Measurements from ENCODE around the gene MCL1.
"Not testable (repeated sequence)": the region's sequence is repeated elsewhere in the genome, so short reads cannot be mapped to it uniquely, and the experiment has no call there.

The MCL1 gene

GRCh38 chr1:150604226-150604588 lies 24.8 kb upstream of the MCL1 start:
- in situ Hi-C loops (cut with MboI; ENCODE audit: low sequenced_read_pairs), result no loop called here

- in situ Hi-C loops (cut with MboI; ENCODE audit: low sequenced_read_pairs), result no loop called here
These were observed 24.3 kb upstream of the MCL1 start for GRCh38 chr1:150603711-150604110.

GRCh38 chr1:150602372-150602771 lies 23.0 kb upstream of the MCL1 start:
- in situ Hi-C loops (cut with MboI; ENCODE audit: low sequenced_read_pairs), result not testable (repeated sequence)

- in situ Hi-C loops (cut with MboI; ENCODE audit: low sequenced_read_pairs), result no loop called here
These were observed 22.1 kb upstream of the MCL1 start for GRCh38 chr1:150601540-150601939.

- in situ Hi-C loops (cut with MboI; ENCODE audit: low sequenced_read_pairs), result not testable (repeated sequence)
These were observed 18.9 kb upstream of the MCL1 start for GRCh38 chr1:150598346-150598745.

- in situ Hi-C loops (cut with MboI; ENCODE audit: low sequenced_read_pairs), result no loop called here
These were observed 17.6 kb upstream of the MCL1 start for GRCh38 chr1:150596976-150597375.

GRCh38 chr1:150596095-150596892 lies 16.9 kb upstream of the MCL1 start:
- in situ Hi-C loops (cut with MboI; ENCODE audit: low sequenced_read_pairs), result no loop called here

- in situ Hi-C loops (cut with MboI; ENCODE audit: low sequenced_read_pairs), result no loop called here
These were observed 3.0 kb upstream of the MCL1 start for GRCh38 chr1:150582371-150582770.

- in situ Hi-C loops (cut with MboI; ENCODE audit: low sequenced_read_pairs), result not testable (repeated sequence)
These were observed 2.6 kb upstream of the MCL1 start for GRCh38 chr1:150581962-150582361.

- in situ Hi-C loops (cut with MboI; ENCODE audit: low sequenced_read_pairs), result not testable (repeated sequence)
These were observed 2.0 kb upstream of the MCL1 start for GRCh38 chr1:150581437-150581836.

- in situ Hi-C loops (cut with MboI; ENCODE audit: low sequenced_read_pairs), result not testable (repeated sequence)
These were observed 1.6 kb upstream of the MCL1 start for GRCh38 chr1:150580966-150581365.

- in situ Hi-C loops (cut with MboI; ENCODE audit: low sequenced_read_pairs), result no loop called here
These were observed 684 bp upstream of the MCL1 start for GRCh38 chr1:150579945-150580642.

- in situ Hi-C loops (cut with MboI; ENCODE audit: low sequenced_read_pairs), result no loop called here
These were observed 919 bp downstream of the MCL1 start for GRCh38 chr1:150578272-150579109.

GRCh38 chr1:150577557-150578271 lies 1.7 kb downstream of the MCL1 start:
- in situ Hi-C loops (cut with MboI; ENCODE audit: low sequenced_read_pairs), result no loop called here

- in situ Hi-C loops (cut with MboI; ENCODE audit: low sequenced_read_pairs), result no loop called here
These were observed 2.4 kb downstream of the MCL1 start for GRCh38 chr1:150576794-150577556.

- in situ Hi-C loops (cut with MboI; ENCODE audit: low sequenced_read_pairs), result no loop called here
These were observed 3.1 kb downstream of the MCL1 start for GRCh38 chr1:150576367-150576711.

- in situ Hi-C loops (cut with MboI; ENCODE audit: low sequenced_read_pairs), result no loop called here
These were observed 3.7 kb downstream of the MCL1 start for GRCh38 chr1:150575518-150576366.

- in situ Hi-C loops (cut with MboI; ENCODE audit: low sequenced_read_pairs), result no loop called here
These were observed 4.3 kb downstream of the MCL1 start for GRCh38 chr1:150575072-150575489.
